Activated CD8-positive, alpha-beta memory T cell treated with anti-CD3 and anti-CD28 coated beads for 4 hours (primary cell): ENCODE data around the gene CABCOCO1.

Experiments used
- DNase-seq, 2 donors: peaks; one replicate each; pipeline ENCODE4 v3.0.0-alpha.2; 2020; ENCODE audit warnings: low read depth in 2 of 2

Gene CABCOCO1

GRCh38 chr10:61814160-61814559, 151.4 kb downstream of the CABCOCO1 start:
- DNase-seq: no peak

GRCh38 chr10:61815496-61815895, 152.8 kb downstream of the CABCOCO1 start:
- DNase-seq: no peak
